Aorta (tissue), 5 donors: Measurements from ENCODE around the gene ASCC1. TPM values are rescaled to one million over a fixed set of nuclear protein-coding genes. Genes with fewer than 3 reads are reported as not detected.

Source experiments
- ATAC-seq: fragments of 200-7000 bp; cut with Tn5 transposase; one replicate; pipeline ENCODE4 v1.9.1; 2022; ENCODE audit warnings: moderate library complexity; ENCODE audit not compliant: low FRiP score
- DNase-seq, 2 donors: peaks; one replicate each; pipeline ENCODE4 v3.0.0-alpha.2; 2020
- H3K27ac ChIP-seq, 2 donors: one replicate each; pipeline ENCODE4 v1.5.1; 2013; ENCODE audit warnings: low read length in 2 of 2, mild to moderate bottlenecking in 2 of 2, moderate library complexity in 2 of 2, control low read depth in 1 of 2, inconsistent platforms in 1 of 2, low read depth in 1 of 2
- H3K27me3 ChIP-seq, 2 donors: one replicate each; pipeline ENCODE4 v1.6.1; 2013; ENCODE audit warnings: control low read depth in 1 of 2, low read length in 1 of 2, mild to moderate bottlenecking in 1 of 2, moderate library complexity in 1 of 2; ENCODE audit not compliant: insufficient read depth in 2 of 2, control insufficient read depth in 1 of 2
- H3K36me3 ChIP-seq, 2 donors: one replicate each; pipeline ENCODE4 v1.6.1; 2013; ENCODE audit warnings: control low read depth in 1 of 2, low read length in 1 of 2, mild to moderate bottlenecking in 1 of 2; ENCODE audit not compliant: insufficient read depth in 2 of 2, control insufficient read depth in 1 of 2
- H3K4me1 ChIP-seq, 2 donors: one replicate each; pipeline ENCODE4 v1.6.1; 2013; ENCODE audit warnings: low read length in 2 of 2, control low read depth in 1 of 2, mild to moderate bottlenecking in 1 of 2, moderate library complexity in 1 of 2; ENCODE audit not compliant: insufficient read depth in 2 of 2, control insufficient read depth in 1 of 2
- H3K4me3 ChIP-seq, 2 donors: one replicate each; pipeline ENCODE4 v1.5.1; 2013; ENCODE audit warnings: low read length in 2 of 2, control low read depth in 1 of 2, mild to moderate bottlenecking in 1 of 2
- H3K9me3 ChIP-seq: one replicate; pipeline ENCODE4 v1.6.1; 2013; ENCODE audit warnings: mild to moderate bottlenecking, low read length; ENCODE audit not compliant: control insufficient read depth
- WGBS, 2 donors: extraction: QIAGEN DNeasy Blood & Tissue Kit; methylation state at CpG; one replicate each; pipeline ENCODE4 v1.1.7; 2013; 5-methylcytosine and 5-hydroxymethylcytosine counted together
- intact Hi-C, 2 donors: fragments of 100-400 bp; cut with DNase I; formaldehyde crosslinking; loops; one replicate each; pipeline versions ENCODE4 v1.14.2 to v1.15.0; 2022
- polyA plus RNA-seq, 2 donors: library from polyadenylated mRNA; stranded (reverse); fragments of 200-250 nt; gene quantifications; one replicate each; pipeline ENCODE4 v1.2.3, GENCODE V29; 2013
- total RNA-seq, 2 donors: library from RNA; stranded (reverse); fragmentation: NEBNext Ultra II Directional; extraction: Animal tissue kit (Norgen Biotek cat#: 25700); gene quantifications; one replicate each; pipeline ENCODE4 v1.2.1, GENCODE V29; 2021
- donor health status: healthy with polysubstance abuse.
- donor health status: Bipolar disorder and iron deficiency.
- donor health status: DM: no; HTN: no; CAD: no.
- donor health status: DM: no; HTN: no; CAD: no.
- donor health status: DM: yes; HTN: yes; CAD: no.

Gene ASCC1
- total and polyA plus RNA-seq, 4 donors: 19.7 to 32.3 (median 22.8) TPM

DNA sequence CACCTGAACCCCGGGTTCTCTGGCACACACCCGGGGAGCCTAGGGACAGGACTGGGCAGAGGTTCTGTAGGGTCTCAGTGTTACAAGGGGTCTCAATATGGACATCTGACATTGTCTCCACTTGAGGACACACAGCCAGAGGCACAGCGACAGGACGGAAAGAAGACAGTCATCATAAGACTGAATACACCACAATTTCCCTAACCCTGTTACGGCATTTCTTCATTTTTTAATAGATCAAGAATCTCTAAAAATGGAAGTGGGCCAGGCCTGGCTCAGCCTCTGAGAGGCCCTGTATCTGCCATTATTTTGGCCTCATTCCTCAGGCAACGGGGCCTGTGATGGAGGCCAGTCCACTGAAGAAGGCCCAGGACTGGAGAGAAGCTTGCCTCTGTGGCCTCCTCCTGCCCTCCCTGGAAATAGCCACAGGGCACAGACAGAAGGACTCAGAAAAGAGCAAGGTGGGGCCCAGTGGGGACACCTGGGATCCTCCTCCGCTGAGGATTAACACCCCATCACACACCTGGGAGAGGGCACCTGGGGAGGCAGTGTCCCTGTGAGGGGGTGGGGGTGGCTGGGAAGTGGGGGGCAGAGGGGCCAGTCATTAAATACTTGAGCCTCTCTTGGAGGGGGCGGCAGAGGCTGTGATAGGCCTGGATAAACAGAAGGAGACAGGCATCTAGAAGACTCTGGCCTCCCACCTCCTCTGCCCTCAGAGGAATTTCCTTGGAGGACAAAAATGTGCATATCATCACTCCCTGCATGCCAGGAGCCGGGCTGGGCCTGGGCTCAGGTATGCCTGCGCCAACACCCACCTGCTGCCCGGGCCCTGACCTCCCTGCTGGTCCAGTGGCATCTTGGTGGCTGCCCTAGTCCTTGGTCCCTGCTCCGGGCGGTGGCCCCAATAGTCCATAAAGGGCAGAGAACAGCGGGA, 135.8 kb downstream of the ASCC1 start:
- no peak for ATAC-seq
- no peak for DNase-seq
- no peaks in the 10 kb centered on the region for H3K36me3 ChIP-seq
- H3K4me3 ChIP-seq: no peak overlapping the region
- no peaks in the 10 kb centered on the region for H3K27me3 ChIP-seq
- H3K27ac ChIP-seq: no peak overlapping the region
- intact Hi-C loops: no loop called here
- no peaks in the 10 kb centered on the region for H3K9me3 ChIP-seq
- 83 to 87% methylated on average over 14 of the region's 14 CpGs for WGBS, 2 donors
- no peaks in the 10 kb centered on the region for H3K4me1 ChIP-seq

DNA sequence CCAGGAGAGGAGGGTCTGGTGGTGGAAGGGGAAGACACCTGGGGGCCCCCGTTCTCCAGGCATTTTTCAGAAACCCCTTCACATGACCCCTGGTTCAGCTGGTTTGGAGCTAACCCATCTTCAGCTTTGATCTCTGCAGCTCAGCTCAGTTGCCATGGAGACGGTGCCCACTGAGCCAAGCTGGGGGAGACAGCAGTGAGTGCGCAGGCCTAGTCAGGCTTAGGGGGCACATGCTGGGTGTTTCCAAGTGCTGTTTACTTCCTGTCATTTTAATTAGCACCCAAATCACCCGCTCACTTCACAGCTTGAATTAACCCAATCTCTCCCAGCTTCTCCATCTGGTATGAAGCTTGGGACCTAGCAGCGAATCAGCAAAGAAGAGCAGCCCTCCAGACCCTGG, 136.7 kb downstream of the ASCC1 start:
- DNase-seq: no peak
- Histone ChIP-seq H3K4me3 (no peak overlapping the region), H3K9me3 (no peaks in the 10 kb centered on the region), H3K27me3 (no peaks in the 10 kb centered on the region), H3K4me1 (no peaks in the 10 kb centered on the region), H3K27ac (no peak overlapping the region), H3K36me3 (no peaks in the 10 kb centered on the region)
- no peak for ATAC-seq
- intact Hi-C loops: no loop called here
- 89% methylated on average over 5 of the region's 5 CpGs for WGBS, 2 donors

DNA sequence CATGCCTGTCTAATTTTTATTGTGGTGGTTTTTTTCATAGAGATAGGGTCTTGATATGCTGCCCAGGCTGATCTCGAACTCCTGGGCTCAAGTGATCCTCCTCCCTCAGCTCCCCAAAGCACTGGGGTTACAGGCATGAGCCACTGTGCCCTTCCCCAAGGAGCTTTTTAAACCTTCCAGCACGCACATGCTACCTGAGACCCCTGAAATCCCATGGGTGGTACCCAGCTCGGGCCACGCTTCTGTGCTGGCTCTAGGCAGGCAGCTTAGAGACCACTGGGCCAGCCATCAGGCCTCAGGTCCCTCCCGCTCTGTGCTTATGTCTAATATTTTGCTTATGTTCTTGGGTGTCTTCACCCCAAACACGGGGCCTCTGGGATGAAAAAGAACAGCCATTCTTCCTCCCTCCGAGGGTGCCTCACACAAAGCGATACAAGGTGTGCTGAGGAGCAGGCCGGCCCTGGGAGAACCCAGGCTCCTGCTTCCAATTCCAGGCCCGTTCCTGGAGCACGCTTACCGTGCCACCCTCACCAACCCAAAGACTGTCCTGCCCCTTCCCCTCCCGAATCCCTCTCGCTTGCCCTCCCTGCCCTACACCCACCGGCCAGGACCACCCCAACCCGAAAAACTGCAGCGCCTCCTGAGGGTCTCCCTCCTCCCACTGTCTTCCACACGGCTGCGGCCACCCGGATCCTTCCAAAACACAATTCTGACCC, 138.6 kb downstream of the ASCC1 start:
- 91 to 92% methylated on average over 20 of the region's 20 CpGs for WGBS, 2 donors
- peak in 1 of 2 donors; percentile 48 for DNase-seq

DNA sequence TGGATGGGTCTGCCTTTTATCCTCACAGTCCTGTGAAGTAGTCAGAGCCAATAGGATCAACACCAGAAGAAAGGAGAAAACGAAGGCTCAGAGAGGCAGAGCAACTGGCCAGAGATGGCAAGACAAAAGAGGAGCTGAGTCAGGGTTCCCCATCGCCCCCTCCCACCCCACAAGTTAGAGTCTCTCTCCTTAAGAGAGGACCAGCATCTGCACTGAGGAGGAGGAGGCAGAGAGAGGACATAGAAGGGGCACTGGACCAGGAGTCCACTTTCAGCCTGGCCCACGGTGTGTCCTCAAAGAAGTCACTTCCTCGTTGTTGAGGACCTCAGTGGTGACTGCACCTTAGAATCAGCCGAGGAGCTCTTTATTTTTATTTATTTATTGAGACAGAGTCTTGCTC, 139.3 kb downstream of the ASCC1 start:
- peak in 1 of 2 donors; percentile 44 for DNase-seq
- Histone ChIP-seq H3K27me3 (no peaks in the 10 kb centered on the region), H3K4me3 (no peak overlapping the region), H3K27ac (no peak overlapping the region), H3K36me3 (no peaks in the 10 kb centered on the region), H3K4me1 (no peaks in the 10 kb centered on the region), H3K9me3 (no peaks in the 10 kb centered on the region)
- ATAC-seq: no peak
- intact Hi-C loops: no loop called here
- 67 to 69% methylated on average over 5 of the region's 5 CpGs for WGBS, 2 donors

More for the DNA sequence above, 138.6 kb downstream of the ASCC1 start:
- Histone ChIP-seq H3K4me1 (no peaks in the 10 kb centered on the region), H3K9me3 (no peaks in the 10 kb centered on the region), H3K4me3 (no peak overlapping the region), H3K36me3 (no peaks in the 10 kb centered on the region), H3K27ac (no peak overlapping the region), H3K27me3 (no peaks in the 10 kb centered on the region)
- intact Hi-C loops: no loop called here
- ATAC-seq: no peak

DNA sequence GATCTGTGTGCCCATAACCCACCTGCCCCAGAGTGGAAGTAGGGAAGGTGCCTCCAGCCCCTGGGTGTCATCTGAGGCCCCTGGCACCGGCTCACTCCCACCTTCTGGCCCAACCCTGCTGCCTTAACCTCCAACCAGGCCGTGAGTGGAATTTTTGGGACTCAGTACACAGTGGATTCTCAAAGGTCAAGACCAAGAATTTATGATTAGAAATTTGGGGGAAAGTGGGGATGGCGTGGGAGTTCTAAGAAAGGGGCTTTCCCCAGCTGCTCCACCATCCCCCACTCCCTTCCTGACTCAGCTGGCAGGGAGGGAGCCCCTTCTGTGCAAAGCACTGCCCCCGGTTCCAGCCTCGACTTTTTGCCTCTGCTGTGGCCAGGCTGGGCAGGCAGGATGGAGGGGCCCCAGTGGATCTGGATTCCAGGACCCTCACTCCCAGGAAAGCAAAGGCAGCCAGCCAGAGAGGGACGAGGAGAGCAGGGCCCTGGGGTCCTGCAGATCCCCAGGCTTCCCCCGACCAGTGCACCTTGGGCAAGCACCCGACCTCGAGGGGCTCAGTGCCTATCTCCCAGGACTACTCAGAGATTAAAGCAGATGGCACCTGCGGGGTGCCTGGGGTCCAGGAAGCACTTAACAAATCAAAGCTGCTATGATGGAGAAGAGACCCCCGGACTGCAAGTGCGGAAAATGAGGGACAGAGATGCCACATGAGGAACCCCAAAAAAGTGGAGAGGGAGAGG, 140.5 kb downstream of the ASCC1 start:
- Histone ChIP-seq H3K27ac (no peak overlapping the region), H3K9me3 (peaks cover 1% of the 10 kb centered on the region), H3K4me1 (no peaks in the 10 kb centered on the region), H3K4me3 (no peak overlapping the region), H3K27me3 (no peaks in the 10 kb centered on the region), H3K36me3 (no peaks in the 10 kb centered on the region)
- no peak for ATAC-seq
- WGBS, 2 donors: 82% methylated on average over 12 of the region's 12 CpGs
- peak in 1 of 2 donors; percentile 56 for DNase-seq
- intact Hi-C loops: no loop called here

DNA sequence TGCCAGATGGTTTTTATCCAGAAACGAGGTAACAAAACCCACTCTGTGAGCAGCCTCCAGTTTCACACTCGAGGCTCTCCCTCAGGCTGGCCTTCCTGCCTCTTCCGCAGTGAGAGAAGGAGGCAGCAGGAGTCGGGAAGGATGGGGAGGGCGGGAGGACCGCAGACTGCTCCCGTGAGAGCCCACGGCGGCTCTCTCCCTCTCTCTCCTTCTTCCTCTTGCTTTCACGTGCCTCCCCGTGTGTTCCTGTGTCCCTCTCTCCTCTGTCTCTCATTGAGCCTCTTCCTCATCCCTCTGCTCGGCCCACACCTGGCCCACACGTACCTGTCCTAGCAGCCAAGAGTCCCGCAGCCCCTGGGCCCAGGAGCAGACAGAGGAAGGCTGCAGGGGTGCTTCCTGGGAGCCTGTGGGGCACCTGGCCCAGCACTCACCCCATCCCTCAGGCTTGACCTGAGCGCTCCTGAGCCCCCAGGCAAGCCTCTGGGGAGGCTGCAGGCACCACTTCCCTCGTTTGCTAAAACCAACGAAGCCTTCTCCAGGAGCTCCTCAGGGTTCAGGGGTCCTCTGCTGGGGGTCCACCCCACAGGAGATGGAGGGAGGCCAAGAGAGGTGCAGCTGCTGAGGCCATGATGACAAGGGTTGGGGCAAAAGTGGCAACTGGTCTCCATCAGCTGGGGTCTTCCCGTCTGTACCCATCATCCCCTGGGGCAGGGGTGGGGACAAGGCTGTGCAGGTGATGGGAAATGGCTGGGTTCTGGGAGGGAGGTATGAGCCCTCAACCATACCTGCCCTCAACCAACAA, 141.3 kb downstream of the ASCC1 start:
- Histone ChIP-seq H3K27me3 (no peaks in the 10 kb centered on the region), H3K4me3 (no peak overlapping the region), H3K27ac (no peak overlapping the region), H3K4me1 (no peaks in the 10 kb centered on the region), H3K36me3 (no peaks in the 10 kb centered on the region), H3K9me3 (peaks cover 1% of the 10 kb centered on the region)
- intact Hi-C loops: no loop called here
- DNase-seq (peak in 1 of 2 donors; percentile 59), ATAC-seq (no peak)
- 85% methylated on average over 18 of the region's 18 CpGs for whole genome bisulfite sequencing, 2 donors

DNA sequence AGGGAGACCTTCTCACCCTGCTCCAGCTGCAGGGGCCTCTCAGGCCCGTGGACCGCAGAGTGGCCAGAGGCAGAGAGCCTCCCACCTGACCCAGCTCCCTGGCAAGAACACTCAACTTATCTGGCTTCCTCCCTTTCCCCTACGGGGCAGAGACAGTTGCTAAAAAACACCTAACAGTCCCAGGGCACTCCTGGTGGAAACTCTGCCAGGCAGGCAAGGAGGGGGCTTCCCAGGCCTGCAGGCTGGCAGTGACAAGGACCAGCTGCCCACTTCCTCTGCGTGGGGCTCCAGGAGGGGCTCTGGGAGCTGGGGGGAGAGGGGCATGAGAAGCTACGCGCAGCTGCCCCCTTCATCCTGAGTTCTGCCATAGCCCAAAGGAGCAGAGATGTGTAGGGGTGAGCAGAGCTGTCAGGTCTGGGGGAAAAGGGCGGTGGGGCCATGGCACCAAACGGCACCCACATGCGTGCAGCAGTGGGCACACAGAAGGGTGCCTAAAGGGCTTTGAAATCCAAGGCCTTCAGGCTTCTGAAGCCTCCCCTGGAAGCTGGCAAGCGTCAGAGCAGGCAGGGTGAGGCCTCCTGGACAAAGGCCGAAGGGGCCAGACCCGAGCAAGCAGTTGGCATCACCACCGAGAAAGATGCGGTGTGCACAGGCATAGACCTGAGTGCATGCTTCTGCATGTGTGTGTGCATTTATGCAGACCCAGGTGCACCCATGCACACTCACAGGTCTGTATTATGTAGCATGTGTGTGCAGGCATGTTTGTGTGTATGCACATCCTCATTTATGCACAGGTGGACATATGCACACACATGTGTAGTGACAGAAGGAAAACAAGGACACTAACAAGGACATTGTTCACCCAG, 142.1 kb downstream of the ASCC1 start:
- H3K4me3 ChIP-seq: no peak overlapping the region
- no peak overlapping the region for H3K27ac ChIP-seq
- 73% methylated on average over 14 of the region's 14 CpGs for WGBS, 2 donors
- ATAC-seq: no peak
- DNase-seq: peak in 1 of 2 donors; percentile 45
- no peaks in the 10 kb centered on the region for H3K27me3 ChIP-seq
- no peaks in the 10 kb centered on the region for H3K36me3 ChIP-seq
- H3K9me3 ChIP-seq: peaks cover 1% of the 10 kb centered on the region
- no peaks in the 10 kb centered on the region for H3K4me1 ChIP-seq
- intact Hi-C loops: no loop called here
